ENCODE measurements around the gene ABCA9.

ABCA9 gene

GRCh38 chr17:69064476-69064875, 3.7 kb upstream of the ABCA9 start:
- DNase-seq = no peak

- DNase-seq = no peak
These were observed 3.3 kb upstream of the ABCA9 start for GRCh38 chr17:69064001-69064400.

- no peak for DNase-seq
These were observed 2.3 kb upstream of the ABCA9 start for GRCh38 chr17:69062860-69063581.

GRCh38 chr17:69061721-69062556, 1.2 kb upstream of the ABCA9 start:
- no peak for DNase-seq

GRCh38 chr17:69059458-69060175, 1.1 kb downstream of the ABCA9 start:
- DNase-seq = no peak

GRCh38 chr17:69058165-69058564, 2.6 kb downstream of the ABCA9 start:
- DNase-seq = no peak

GRCh38 chr17:69057280-69057679, 3.4 kb downstream of the ABCA9 start:
- DNase-seq = no peak

GRCh38 chr17:69056179-69056823, 4.4 kb downstream of the ABCA9 start:
- DNase-seq = no peak

- no peak for DNase-seq
These were observed 5.4 kb downstream of the ABCA9 start for GRCh38 chr17:69055334-69055733.

- no peak for DNase-seq
These were observed 9.5 kb downstream of the ABCA9 start for GRCh38 chr17:69050999-69051775.

GRCh38 chr17:69048634-69049033, 12.1 kb downstream of the ABCA9 start:
- DNase-seq = no peak

- DNase-seq = no peak
These were observed 13.1 kb downstream of the ABCA9 start for GRCh38 chr17:69047368-69048263.

GRCh38 chr17:69046121-69046807, 14.5 kb downstream of the ABCA9 start:
- no peak for DNase-seq

- no peak for DNase-seq
These were observed 15.1 kb downstream of the ABCA9 start for GRCh38 chr17:69045646-69046045.

GRCh38 chr17:69044371-69044770, 16.4 kb downstream of the ABCA9 start:
- DNase-seq = no peak

- DNase-seq = no peak
These were observed 17.5 kb downstream of the ABCA9 start for GRCh38 chr17:69043098-69043734.

GRCh38 chr17:69042308-69042707, 18.4 kb downstream of the ABCA9 start:
- no peak for DNase-seq

GRCh38 chr17:69031839-69032238, 28.9 kb downstream of the ABCA9 start:
- DNase-seq = no peak

- DNase-seq = no peak
These were observed 30.6 kb downstream of the ABCA9 start for GRCh38 chr17:69030169-69030568.

GRCh38 chr17:69018687-69019086, 42.0 kb downstream of the ABCA9 start:
- no peak for DNase-seq

All from activated CD4-positive, alpha-beta T cell treated with anti-CD3 and anti-CD28 coated beads, Interleukin-2, amount 50 U/mL, for 48 hours (primary cell).